ENCODE data around the gene CS. TPM values are rescaled to one million over a fixed set of nuclear protein-coding genes. Genes with fewer than 3 reads are reported as not detected.

The CS gene
- total and polyA plus RNA-seq, 7 donors: 194 to 601 (median 317) TPM

GRCh38 chr12:56243731-56244181, 56.4 kb downstream of the CS start:
- no peaks in the 10 kb centered on the region for H3K9me3 ChIP-seq
- no peak overlapping the region for H3K4me3 ChIP-seq
- no peak for TF ChIP-seq CTCF (IDR thresholded peaks at IDR 0.05)
- H3K36me3 ChIP-seq (ENCODE audit: insufficient read depth in 1 of 2, low read depth in 1 of 2): peaks cover 17 to 100% of the 10 kb centered on the region in 2 donors
- H3K27ac ChIP-seq: no peak overlapping the region
- no peaks in the 10 kb centered on the region for H3K4me1 ChIP-seq
- 77 to 80% (median 79%) methylated on average over 3 of the region's 3 CpGs for WGBS, 3 donors
- DNase-seq (no peak), ATAC-seq (no peak)
- intact Hi-C loops (cut with DNase I): no loop called here
- no peaks in the 10 kb centered on the region for H3K27me3 ChIP-seq (ENCODE audit: insufficient read depth in 3 of 3, low read length in 2 of 3)

- intact Hi-C loops (cut with DNase I): no loop called here
- Histone ChIP-seq H3K27me3 (ENCODE audit: insufficient read depth in 3 of 3, low read length in 2 of 3) (no peaks in the 10 kb centered on the region), H3K27ac (no peak overlapping the region), H3K9me3 (no peaks in the 10 kb centered on the region), H3K36me3 (ENCODE audit: insufficient read depth in 1 of 2, low read depth in 1 of 2) (peaks cover 15 to 94% of the 10 kb centered on the region in 2 donors), H3K4me1 (no peaks in the 10 kb centered on the region), H3K4me3 (no peak overlapping the region)
- WGBS, 3 donors: 84 to 94% (median 90%) methylated on average over 13 of the region's 13 CpGs
- peak in 1 of 2 donors; percentile 50 for DNase-seq
- no peak for ATAC-seq
- no peak for TF ChIP-seq CTCF (IDR thresholded peaks at IDR 0.05)
Observed at GRCh38 chr12:56242986-56243385, 57.1 kb downstream of the CS start.

GRCh38 chr12:56241424-56242303, 58.5 kb downstream of the CS start:
- ATAC-seq: no peak

GRCh38 chr12:56237552-56237951, 62.6 kb downstream of the CS start:
- ATAC-seq (no peak), DNase-seq (no peak)
- no peaks in the 10 kb centered on the region for H3K4me1 ChIP-seq
- WGBS, 3 donors: 64 to 76% (median 76%) methylated on average over 11 of the region's 11 CpGs
- H3K4me3 ChIP-seq: no peak overlapping the region
- no peaks in the 10 kb centered on the region for H3K27me3 ChIP-seq (ENCODE audit: insufficient read depth in 3 of 3, low read length in 2 of 3)
- no peaks in the 10 kb centered on the region for H3K9me3 ChIP-seq
- no peak for TF ChIP-seq CTCF (IDR thresholded peaks at IDR 0.05)
- H3K36me3 ChIP-seq (ENCODE audit: insufficient read depth in 1 of 2, low read depth in 1 of 2): peaks cover 7 to 40% of the 10 kb centered on the region in 2 donors
- intact Hi-C loops (cut with DNase I): no loop called here
- H3K27ac ChIP-seq: no peak overlapping the region

More at GRCh38 chr12:56241424-56242303, 58.5 kb downstream of the CS start:
- Histone ChIP-seq H3K9me3 (no peaks in the 10 kb centered on the region), H3K4me3 (no peak overlapping the region), H3K36me3 (ENCODE audit: insufficient read depth in 1 of 2, low read depth in 1 of 2) (peaks cover 12 to 81% of the 10 kb centered on the region in 2 donors), H3K27me3 (ENCODE audit: insufficient read depth in 3 of 3, low read length in 2 of 3) (no peaks in the 10 kb centered on the region), H3K4me1 (no peaks in the 10 kb centered on the region), H3K27ac (no peak overlapping the region)
- peak in 1 of 2 donors; percentile 10 for DNase-seq
- intact Hi-C loops (cut with DNase I): no loop called here
- TF ChIP-seq CTCF (IDR thresholded peaks at IDR 0.05): no peak
- 64 to 77% (median 72%) methylated on average over 9 of the region's 9 CpGs for WGBS, 3 donors
